Cardiac septum (tissue), 1 donor: ENCODE results near the gene UBE3B. TPM values are rescaled to one million over a fixed set of nuclear protein-coding genes. Genes with fewer than 3 reads are reported as not detected.
"Not testable (repeated sequence)": the region's sequence is repeated elsewhere in the genome, so short reads cannot be mapped to it uniquely, and the experiment has no call there.

Experiments used
- DNase-seq: peaks from one replicate; pipeline ENCODE4 v3.0.0-alpha.2; 2020; ENCODE audit warnings: low spot score
- intact Hi-C: fragments of 100-400 bp; cut with DNase I; formaldehyde crosslinking; loops from one replicate; pipeline ENCODE4 v1.14.0; 2022
- total RNA-seq: library from RNA; stranded (reverse); fragmentation: NEBNext Ultra II Directional; extraction: Animal tissue kit (Norgen Biotek cat#: 25700); gene quantifications from one replicate; pipeline ENCODE4 v1.2.1, GENCODE V29; 2021
- donor health status: DM: no; HTN: no; CAD: no.

UBE3B gene
- total RNA-seq, 1 donor from 2014 or later = 47.1 TPM

GRCh38 chr12:109467978-109468676, 9.3 kb upstream of the UBE3B start:
- intact Hi-C loops = no loop called here
- no peak for DNase-seq

- no peak for DNase-seq
- intact Hi-C loops = no loop called here
Observed at GRCh38 chr12:109469517-109469916, 7.9 kb upstream of the UBE3B start.

GRCh38 chr12:109473006-109473405, 4.4 kb upstream of the UBE3B start:
- intact Hi-C loops = no loop called here
- DNase-seq = no peak

GRCh38 chr12:109473526-109474270, 3.7 kb upstream of the UBE3B start:
- DNase-seq, intact Hi-C loops: not testable (repeated sequence)

- no peak for DNase-seq
- intact Hi-C loops = loop anchor here (5.0 kb wide), 1 partner anchor 43 kb away; no protein-coding TSS in a partner anchor
Observed at GRCh38 chr12:109475121-109475520, 2.3 kb upstream of the UBE3B start.

GRCh38 chr12:109475993-109476806, 1.2 kb upstream of the UBE3B start:
- intact Hi-C loops = loop anchor here (5.0 kb wide), 1 partner anchor 44 kb away; no protein-coding TSS in a partner anchor
- DNase-seq = no peak

- intact Hi-C loops = loop anchor here (5.0 kb wide), 1 partner anchor 44 kb away; no protein-coding TSS in a partner anchor
- no peak for DNase-seq
Observed at GRCh38 chr12:109476807-109477184, 638 bp upstream of the UBE3B start.

- intact Hi-C loops = loop anchor here (5.0 kb wide), 1 partner anchor 46 kb away; no protein-coding TSS in a partner anchor
- DNase-seq = no peak
Observed at GRCh38 chr12:109477963-109478315, 505 bp downstream of the UBE3B start.

- intact Hi-C loops = loop anchor here (5.0 kb wide), 1 partner anchor 47 kb away; no protein-coding TSS in a partner anchor
- DNase-seq = no peak
Observed at GRCh38 chr12:109479761-109480160, 2.3 kb downstream of the UBE3B start.

- intact Hi-C loops = no loop called here
- no peak for DNase-seq
Observed at GRCh38 chr12:109480356-109480755, 2.9 kb downstream of the UBE3B start.

- DNase-seq = no peak
- intact Hi-C loops = no loop called here
Observed at GRCh38 chr12:109481863-109482262, 4.4 kb downstream of the UBE3B start.

GRCh38 chr12:109482491-109482890, 5.1 kb downstream of the UBE3B start:
- intact Hi-C loops = no loop called here

GRCh38 chr12:109482894-109483293, 5.5 kb downstream of the UBE3B start:
- intact Hi-C loops = no loop called here
- no peak for DNase-seq

More at GRCh38 chr12:109482491-109482890, 5.1 kb downstream of the UBE3B start:
- DNase-seq = no peak

- intact Hi-C loops = no loop called here
- DNase-seq = no peak
Observed at GRCh38 chr12:109483346-109483745, 5.9 kb downstream of the UBE3B start.

GRCh38 chr12:109485201-109485600, 7.8 kb downstream of the UBE3B start:
- intact Hi-C loops = no loop called here

GRCh38 chr12:109487181-109488050, 10.0 kb downstream of the UBE3B start:
- no peak for DNase-seq
- intact Hi-C loops = no loop called here

More at GRCh38 chr12:109485201-109485600, 7.8 kb downstream of the UBE3B start:
- DNase-seq = no peak

GRCh38 chr12:109488051-109488665, 10.7 kb downstream of the UBE3B start:
- no peak for DNase-seq
- intact Hi-C loops = no loop called here
